ENCODE measurements around the gene GPR3. TPM values are rescaled to one million over a fixed set of nuclear protein-coding genes. Genes with fewer than 3 reads are reported as not detected.

Gene GPR3
- total RNA-seq, 1 donor from 2014 or later: 0.56 TPM

Other genes with a start within 250 kb of the GPR3 start
- gene SLC9A1, start 237.5 kb upstream of the GPR3 start, total RNA-seq: 28.0 and 30.0 TPM in 2 replicates
- gene WDTC1, start 158.0 kb upstream of the GPR3 start, total RNA-seq: 31.6 and 33.2 TPM in 2 replicates
- gene TMEM222, start 70.5 kb upstream of the GPR3 start, total RNA-seq: 43.4 and 44.7 TPM in 2 replicates
- gene SYTL1, start 50.6 kb upstream of the GPR3 start, total RNA-seq: 104 and 105 TPM in 2 replicates
- gene MAP3K6, start 25.7 kb upstream of the GPR3 start, total RNA-seq: 14.7 and 15.5 TPM in 2 replicates
- not detected in 2 replicates for gene FCN3, start 17.8 kb upstream of the GPR3 start, total RNA-seq
- not detected in 2 replicates for gene CD164L2, start 9.3 kb upstream of the GPR3 start, total RNA-seq
- 124 and 127 TPM in 2 replicates for gene WASF2, start 97.5 kb downstream of the GPR3 start, total RNA-seq
- gene AHDC1, start 211.5 kb downstream of the GPR3 start, total RNA-seq: 37.3 and 37.7 TPM in 2 replicates
- gene FGR, start 242.6 kb downstream of the GPR3 start, total RNA-seq: 0.15 and 0.22 TPM in 2 replicates

All from T-helper 1 cell treated with Interleukin-12 subunit alpha and Interleukin-12 subunit beta and Interleukin-4 antibody, amounts not matched to agents 30 ng/mL and 1 ng/mL, for 36 hours (primary cell).